NCI-H1436 treated with DMSO at 0.1 percent for 48 hours (cell line): ENCODE results near the gene MRPL54.

Source experiments
- DNase-seq: peaks from one replicate; lab custom pipeline; 2025; lab: John Stamatoyannopoulos, UW

Gene MRPL54

GRCh38 chr19:3762501-3763459 is at the start of gene MRPL54:
Gene MRPL54, plus strand, starts transcription at chr19:3762682. Its CDS starts 19 bp downstream, at chr19:3762701.
- DNase-seq: peak; percentile 94

GRCh38 chr19:3716147-3716668 is 46.3 kb upstream of the MRPL54 start:
- no peak for DNase-seq

- no peak for DNase-seq
Measured at GRCh38 chr19:3719868-3720267, 42.6 kb upstream of the MRPL54 start.

- no peak for DNase-seq
Measured at GRCh38 chr19:3720349-3720917, 42.0 kb upstream of the MRPL54 start.

GRCh38 chr19:3721131-3721886 is 41.2 kb upstream of the MRPL54 start:
- DNase-seq: peak; percentile 77

GRCh38 chr19:3721887-3722442 is 40.5 kb upstream of the MRPL54 start:
- no peak for DNase-seq

- DNase-seq: no peak
Measured at GRCh38 chr19:3722443-3723109, 39.9 kb upstream of the MRPL54 start.

GRCh38 chr19:3723110-3723488 is 39.4 kb upstream of the MRPL54 start:
- no peak for DNase-seq

GRCh38 chr19:3723883-3724282 is 38.6 kb upstream of the MRPL54 start:
- DNase-seq: no peak

GRCh38 chr19:3725121-3725520 is 37.4 kb upstream of the MRPL54 start:
- no peak for DNase-seq

- no peak for DNase-seq
Measured at GRCh38 chr19:3725640-3726310, 36.7 kb upstream of the MRPL54 start.

- DNase-seq: no peak
Measured at GRCh38 chr19:3730457-3730958, 32.0 kb upstream of the MRPL54 start.

- no peak for DNase-seq
Measured at GRCh38 chr19:3732108-3732507, 30.4 kb upstream of the MRPL54 start.

GRCh38 chr19:3733549-3734309 is 28.8 kb upstream of the MRPL54 start:
- no peak for DNase-seq

- no peak for DNase-seq
Measured at GRCh38 chr19:3734310-3734600, 28.2 kb upstream of the MRPL54 start.

- DNase-seq: no peak
Measured at GRCh38 chr19:3736106-3736724, 26.3 kb upstream of the MRPL54 start.

- no peak for DNase-seq
Measured at GRCh38 chr19:3737487-3738205, 24.8 kb upstream of the MRPL54 start.

GRCh38 chr19:3738477-3739220 is 23.8 kb upstream of the MRPL54 start:
- DNase-seq: no peak
